ENCODE results near the gene DMTF1. TPM values are rescaled to one million over a fixed set of nuclear protein-coding genes. Genes with fewer than 3 reads are reported as not detected.
"Not testable (repeated sequence)": the region's sequence is repeated elsewhere in the genome, so short reads cannot be mapped to it uniquely, and the experiment has no call there.

DMTF1 gene
- total RNA-seq, 2 donors from 2014 or later = 25.7 to 26.9 TPM

- Histone ChIP-seq H3K9me3 (no peaks in the 10 kb centered on the region), H3K27me3 (no peaks in the 10 kb centered on the region), H3K4me1 (no peaks in the 10 kb centered on the region), H3K36me3 (no peaks in the 10 kb centered on the region), H3K4me3 (no peak overlapping the region), H3K27ac (no peak overlapping the region)
- DNase-seq (ENCODE audit: low spot score) = no peak
- TF ChIP-seq CTCF (IDR thresholded peaks at IDR 0.05) = no peak
Measured at GRCh38 chr7:87111877-87112276, 40.4 kb upstream of the DMTF1 start.

- Histone ChIP-seq H3K27me3 (no peaks in the 10 kb centered on the region), H3K9me3 (no peaks in the 10 kb centered on the region), H3K4me1 (no peaks in the 10 kb centered on the region), H3K4me3 (no peak overlapping the region), H3K36me3 (no peaks in the 10 kb centered on the region), H3K27ac (no peak overlapping the region)
- TF ChIP-seq CTCF (IDR thresholded peaks at IDR 0.05) = no peak
- no peak for DNase-seq (ENCODE audit: low spot score)
Measured at GRCh38 chr7:87113077-87113476, 39.2 kb upstream of the DMTF1 start.

- not testable (repeated sequence) for H3K4me3 ChIP-seq; DNase-seq (ENCODE audit: low spot score); H3K27ac ChIP-seq; H3K9me3 ChIP-seq; H3K27me3 ChIP-seq; H3K4me1 ChIP-seq; H3K36me3 ChIP-seq
Measured at GRCh38 chr7:87113904-87114303, 38.3 kb upstream of the DMTF1 start.

- not testable (repeated sequence) for H3K27ac ChIP-seq; H3K27me3 ChIP-seq; DNase-seq (ENCODE audit: low spot score); H3K4me3 ChIP-seq; H3K4me1 ChIP-seq; H3K9me3 ChIP-seq; H3K36me3 ChIP-seq
Measured at GRCh38 chr7:87115772-87116171, 36.5 kb upstream of the DMTF1 start.

GRCh38 chr7:87116315-87116714 lies 35.9 kb upstream of the DMTF1 start:
- no peak overlapping the region for H3K4me3 ChIP-seq
- DNase-seq (ENCODE audit: low spot score) = no peak
- no peak for TF ChIP-seq CTCF (IDR thresholded peaks at IDR 0.05)
- no peaks in the 10 kb centered on the region for H3K27me3 ChIP-seq
- H3K4me1 ChIP-seq = no peaks in the 10 kb centered on the region
- no peak overlapping the region for H3K27ac ChIP-seq
- no peaks in the 10 kb centered on the region for H3K36me3 ChIP-seq
- H3K9me3 ChIP-seq = no peaks in the 10 kb centered on the region

- no peak for DNase-seq (ENCODE audit: low spot score)
- H3K4me3 ChIP-seq = no peak overlapping the region
- H3K9me3 ChIP-seq = no peaks in the 10 kb centered on the region
- H3K27me3 ChIP-seq = no peaks in the 10 kb centered on the region
- no peak overlapping the region for H3K27ac ChIP-seq
- no peaks in the 10 kb centered on the region for H3K4me1 ChIP-seq
- no peaks in the 10 kb centered on the region for H3K36me3 ChIP-seq
- no peak for TF ChIP-seq CTCF (IDR thresholded peaks at IDR 0.05)
Measured at GRCh38 chr7:87119581-87119980, 32.7 kb upstream of the DMTF1 start.

- no peaks in the 10 kb centered on the region for H3K4me1 ChIP-seq
- no peaks in the 10 kb centered on the region for H3K27me3 ChIP-seq
- H3K4me3 ChIP-seq = no peak overlapping the region
- TF ChIP-seq CTCF (IDR thresholded peaks at IDR 0.05) = no peak
- H3K36me3 ChIP-seq = no peaks in the 10 kb centered on the region
- no peak for DNase-seq (ENCODE audit: low spot score)
- H3K27ac ChIP-seq = no peak overlapping the region
- H3K9me3 ChIP-seq = no peaks in the 10 kb centered on the region
Measured at GRCh38 chr7:87123105-87123504, 29.1 kb upstream of the DMTF1 start.

Measured in right atrium auricular region (tissue), 2 donors.